Ishikawa (cell line): Measurements from ENCODE around the gene TMEM50A.

Experiments
- RAD21 ChIP-seq: IDR thresholded peaks from 2 replicates; pipeline ENCODE4 v1.6.1; 2012; ENCODE audit warnings: low read depth

Gene TMEM50A

GRCh38 chr1:25402947-25403803 lies 65.0 kb downstream of the TMEM50A start:
- TF ChIP-seq RAD21 = peak; percentile 47
